ENCODE results near the gene KAZN.

Gene KAZN

GRCh38 chr1:14872762-14873161 is 274.3 kb downstream of the KAZN start:
- no peak for DNase-seq

GRCh38 chr1:14873677-14874076 is 275.2 kb downstream of the KAZN start:
- DNase-seq, result no peak

- DNase-seq, result peak; percentile 83
Measured at GRCh38 chr1:14875524-14876509, 277.3 kb downstream of the KAZN start.

- DNase-seq, result no peak
Measured at GRCh38 chr1:14876747-14877146, 278.3 kb downstream of the KAZN start.

GRCh38 chr1:14877224-14877623 is 278.7 kb downstream of the KAZN start:
- DNase-seq, result no peak

- no peak for DNase-seq
Measured at GRCh38 chr1:14878124-14878523, 279.6 kb downstream of the KAZN start.

- no peak for DNase-seq
Measured at GRCh38 chr1:14878951-14879350, 280.5 kb downstream of the KAZN start.

- no peak for DNase-seq
Measured at GRCh38 chr1:14880456-14881316, 282.2 kb downstream of the KAZN start.

- DNase-seq, result no peak
Measured at GRCh38 chr1:14881775-14882672, 283.5 kb downstream of the KAZN start.

GRCh38 chr1:14884614-14885175 is 286.2 kb downstream of the KAZN start:
- no peak for DNase-seq

GRCh38 chr1:14887044-14887566 is 288.6 kb downstream of the KAZN start:
- DNase-seq, result no peak

- no peak for DNase-seq
Measured at GRCh38 chr1:14887764-14888350, 289.4 kb downstream of the KAZN start.

- DNase-seq, result no peak
Measured at GRCh38 chr1:14888374-14888773, 289.9 kb downstream of the KAZN start.

GRCh38 chr1:14889825-14890440 is 291.4 kb downstream of the KAZN start:
- no peak for DNase-seq

GRCh38 chr1:14891991-14892390 is 293.5 kb downstream of the KAZN start:
- no peak for DNase-seq

- peak; percentile 32 for DNase-seq
Measured at GRCh38 chr1:14894811-14895560, 296.5 kb downstream of the KAZN start.

- no peak for DNase-seq
Measured at GRCh38 chr1:14895727-14896126, 297.2 kb downstream of the KAZN start.

GRCh38 chr1:14896381-14897079 is 298.0 kb downstream of the KAZN start:
- no peak for DNase-seq

GRCh38 chr1:14897080-14897449 is 298.6 kb downstream of the KAZN start:
- DNase-seq, result no peak

- no peak for DNase-seq
Measured at GRCh38 chr1:14897547-14897946, 299.1 kb downstream of the KAZN start.

Measured in NCI-H1105 (cell line).